GM19463 (cell line): ENCODE measurements around the gene KCNG1.

ENCODE experiments used
- ATAC-seq: cut with Tn5 transposase; IDR thresholded peaks from one replicate; pipeline ENCODE4 v1.9.1; 2021; ENCODE audit warnings: mild to moderate bottlenecking, moderate library complexity; ENCODE audit not compliant: unreplicated experiment

KCNG1 gene

GRCh38 chr20:50957276-50957675 lies 65.6 kb downstream of the KCNG1 start:
- ATAC-seq, result no peak

GRCh38 chr20:50953821-50954220 lies 69.1 kb downstream of the KCNG1 start:
- ATAC-seq, result no peak
